Left lung (tissue), 10 donors: Measurements from ENCODE around the gene MET. TPM values are rescaled to one million over a fixed set of nuclear protein-coding genes. Genes with fewer than 3 reads are reported as not detected.

Source experiments
- ATAC-seq: fragments of 200-7000 bp; cut with Tn5 transposase; one replicate; pipeline ENCODE4 v1.9.1; 2020; ENCODE audit warnings: moderate library complexity
- DNase-seq, 4 donors: peaks; one replicate each; pipeline ENCODE4 v3.0.0-alpha.2; 2013 to 2020
- H3K27ac ChIP-seq, 2 donors: fragments of 200-600 bp; sonication (generic) in 1 of 2; one replicate each; pipeline versions ENCODE4 v1.5.0 to v1.8.0; 2020 to 2021
- H3K27me3 ChIP-seq, 2 donors: fragments of 200-600 bp; sonication (generic) in 1 of 2; one replicate each; pipeline versions ENCODE4 v1.5.0 to v1.8.0; 2020 to 2021
- H3K36me3 ChIP-seq, 2 donors: fragments of 200-600 bp; sonication (generic) in 1 of 2; one replicate each; pipeline versions ENCODE4 v1.5.0 to v1.8.0; 2020 to 2021
- H3K4me1 ChIP-seq, 2 donors: fragments of 200-600 bp; one replicate each; pipeline ENCODE4 v1.8.0; 2021
- H3K4me3 ChIP-seq, 2 donors: fragments of 200-600 bp; sonication (generic) in 1 of 2; one replicate each; pipeline versions ENCODE4 v1.5.0 to v1.8.0; 2020 to 2021; ENCODE audit warnings: mild to moderate bottlenecking in 1 of 2
- H3K9me3 ChIP-seq, 2 donors: fragments of 200-600 bp; sonication (generic) in 1 of 2; one replicate each; pipeline versions ENCODE4 v1.5.0 to v1.8.0; 2020 to 2021
- intact Hi-C, 2 donors: fragments of 100-400 bp; cut with DNase I; formaldehyde crosslinking; loops; one replicate each; pipeline versions ENCODE4 v1.11.2 to v1.14.2; 2022
- polyA plus RNA-seq, 6 donors: library from polyadenylated mRNA; unstranded; fragments of 120-200 nt; gene quantifications; one replicate each; pipeline ENCODE4 v1.2.1, GENCODE V29; 2013; ENCODE audit not compliant: insufficient read length in 6 of 6
- total RNA-seq, 2 donors: library from RNA; stranded (reverse); fragmentation: NEBNext Ultra II Directional; extraction: Animal tissue kit (Norgen Biotek cat#: 25700); gene quantifications; one replicate each; pipeline ENCODE4 v1.2.1, GENCODE V29; 2021
- TF ChIP-seq, protein P1 (sequence below), 2 donors: fragments of 200-600 bp; sonication (generic) in 1 of 2; IDR thresholded peaks; one replicate each; pipeline versions ENCODE4 v1.5.0 to v1.8.0; 2021; ENCODE audit warnings: antibody characterized with exemption in 2 of 2
- donor health status: DM: no; HTN: yes; CAD: no.
- donor health status: DM: no; HTN: no; CAD: no.

Gene MET
- total and polyA plus RNA-seq, 8 donors: 24.7 to 89.3 (median 32.1) TPM

DNA sequence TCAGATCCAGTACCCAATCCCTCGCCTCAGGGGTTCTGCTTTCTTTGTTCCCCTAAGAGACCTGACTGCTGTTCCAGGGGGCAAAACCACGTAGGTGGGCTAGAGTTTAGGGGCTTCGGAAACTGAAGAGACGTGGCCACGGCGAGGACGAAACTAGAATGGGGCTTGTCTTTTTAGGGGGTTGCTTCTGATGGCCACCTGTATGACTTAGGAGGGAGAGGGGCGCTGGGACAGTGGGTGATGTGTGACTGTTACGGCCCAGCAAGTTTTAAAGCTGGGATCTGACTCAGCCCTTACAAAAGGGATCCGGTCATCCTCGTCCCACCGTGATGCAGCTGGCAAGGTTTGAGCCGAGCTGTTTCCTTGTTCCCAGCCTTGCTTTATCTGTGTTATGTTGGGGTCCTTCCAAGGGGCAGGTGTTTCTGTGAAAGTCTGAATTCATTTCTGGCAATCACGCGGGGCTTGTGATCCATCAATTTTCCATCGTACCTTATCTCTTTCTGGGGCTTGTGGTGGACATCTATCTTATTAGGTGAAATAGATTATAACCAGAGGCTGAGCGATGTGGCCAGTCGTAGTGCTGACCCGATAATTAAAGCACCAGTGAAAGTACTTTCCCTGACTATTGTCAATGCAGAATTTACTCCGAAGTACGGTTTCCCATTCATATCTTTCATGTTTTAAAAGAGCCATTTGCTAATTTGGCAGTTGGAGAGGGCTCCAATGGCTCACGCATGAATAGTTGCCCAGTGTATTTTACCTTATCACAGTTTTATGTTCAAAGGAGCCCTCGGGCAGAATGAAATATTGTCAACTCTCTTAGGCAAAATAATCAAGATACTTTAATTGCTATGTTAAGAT, 830 bp downstream of the MET start:
- Histone ChIP-seq H3K4me3 (peak overlapping the region; percentile 42 to 49), H3K36me3 (no peaks in the 10 kb centered on the region), H3K27ac (peak overlapping the region; percentile 67 to 77), H3K27me3 (peaks cover 0 to 47% of the 10 kb centered on the region in 2 donors), H3K4me1 (peaks cover 0 to 9% of the 10 kb centered on the region in 2 donors), H3K9me3 (no peaks in the 10 kb centered on the region)
- TF ChIP-seq, protein P1, sequence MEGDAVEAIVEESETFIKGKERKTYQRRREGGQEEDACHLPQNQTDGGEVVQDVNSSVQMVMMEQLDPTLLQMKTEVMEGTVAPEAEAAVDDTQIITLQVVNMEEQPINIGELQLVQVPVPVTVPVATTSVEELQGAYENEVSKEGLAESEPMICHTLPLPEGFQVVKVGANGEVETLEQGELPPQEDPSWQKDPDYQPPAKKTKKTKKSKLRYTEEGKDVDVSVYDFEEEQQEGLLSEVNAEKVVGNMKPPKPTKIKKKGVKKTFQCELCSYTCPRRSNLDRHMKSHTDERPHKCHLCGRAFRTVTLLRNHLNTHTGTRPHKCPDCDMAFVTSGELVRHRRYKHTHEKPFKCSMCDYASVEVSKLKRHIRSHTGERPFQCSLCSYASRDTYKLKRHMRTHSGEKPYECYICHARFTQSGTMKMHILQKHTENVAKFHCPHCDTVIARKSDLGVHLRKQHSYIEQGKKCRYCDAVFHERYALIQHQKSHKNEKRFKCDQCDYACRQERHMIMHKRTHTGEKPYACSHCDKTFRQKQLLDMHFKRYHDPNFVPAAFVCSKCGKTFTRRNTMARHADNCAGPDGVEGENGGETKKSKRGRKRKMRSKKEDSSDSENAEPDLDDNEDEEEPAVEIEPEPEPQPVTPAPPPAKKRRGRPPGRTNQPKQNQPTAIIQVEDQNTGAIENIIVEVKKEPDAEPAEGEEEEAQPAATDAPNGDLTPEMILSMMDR (IDR thresholded peaks at IDR 0.05): no peak
- no peak for DNase-seq
- intact Hi-C loops: loop anchor here in 1 of 2 donors (10.0 kb wide), 1 partner anchor 112 kb away; no protein-coding TSS in a partner anchor
- ATAC-seq: peak; percentile 9

DNA sequence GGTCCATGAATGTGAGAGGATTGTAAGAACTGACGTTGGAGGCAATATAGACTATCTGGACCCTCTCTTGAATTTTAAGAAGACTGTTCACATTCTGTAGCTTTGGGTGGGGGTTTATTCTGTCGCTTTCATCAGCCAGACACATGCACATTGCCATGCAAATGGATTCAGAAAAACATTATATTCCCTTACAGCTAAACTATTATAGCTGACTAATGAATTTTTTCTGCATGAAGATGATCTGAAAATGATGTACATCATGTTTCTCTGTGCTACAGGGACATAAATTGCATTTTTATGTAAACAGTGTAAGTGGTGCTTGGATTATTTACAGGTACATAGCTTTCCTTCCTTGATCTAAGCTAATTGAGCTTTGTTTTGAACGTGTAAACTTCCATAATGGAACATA, 1.5 kb downstream of the MET start:
- no peaks in the 10 kb centered on the region for H3K36me3 ChIP-seq
- peaks cover 0 to 47% of the 10 kb centered on the region in 2 donors for H3K27me3 ChIP-seq
- no peak for ATAC-seq
- DNase-seq: no peak
- H3K4me1 ChIP-seq: peaks cover 0 to 9% of the 10 kb centered on the region in 2 donors
- peak overlapping the region; percentile 5 to 77 for H3K27ac ChIP-seq
- TF ChIP-seq, protein P1 (IDR thresholded peaks at IDR 0.05): no peak
- H3K4me3 ChIP-seq: peak overlapping the region; percentile 42 to 49
- no peaks in the 10 kb centered on the region for H3K9me3 ChIP-seq
- intact Hi-C loops: loop anchor here in 1 of 2 donors (10.0 kb wide), 1 partner anchor 111 kb away; no protein-coding TSS in a partner anchor

DNA sequence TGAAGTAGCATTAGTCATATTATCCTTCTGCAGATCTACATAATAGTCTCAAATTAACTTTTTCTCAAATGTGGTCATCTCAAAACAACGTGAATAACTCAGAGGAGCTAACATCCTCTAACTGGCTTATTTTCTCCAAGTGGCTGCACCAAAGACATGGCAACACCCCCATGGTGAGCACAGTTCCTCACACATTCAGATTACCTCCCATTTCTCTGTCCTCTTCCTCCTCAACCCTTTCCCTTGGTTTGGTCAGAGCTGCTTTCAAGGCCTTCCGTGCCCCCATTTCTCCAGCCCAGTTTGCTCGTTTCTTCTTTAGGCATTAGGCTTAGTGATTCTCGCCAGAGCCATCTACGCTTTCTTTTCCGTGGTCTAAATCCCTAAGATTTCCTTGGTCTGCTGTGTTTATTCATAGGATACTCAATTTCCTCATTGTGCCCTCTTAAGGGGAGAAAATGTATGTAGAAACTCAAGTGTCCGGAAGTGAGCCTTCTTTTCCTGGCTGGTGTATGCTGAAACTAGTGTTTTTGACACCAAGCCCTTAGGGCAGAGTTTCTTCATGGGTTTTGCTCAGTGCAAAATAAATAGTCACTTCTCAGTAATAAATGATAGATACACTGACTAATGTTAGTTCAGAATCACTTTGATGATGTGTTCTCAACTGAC, 2.6 kb downstream of the MET start:
- TF ChIP-seq, protein P1 (IDR thresholded peaks at IDR 0.05): no peak
- Histone ChIP-seq H3K36me3 (no peaks in the 10 kb centered on the region), H3K27ac (no peak overlapping the region), H3K4me3 (peak overlapping the region in 1 of 2 donors; percentile 49), H3K4me1 (peaks cover 0 to 9% of the 10 kb centered on the region in 2 donors), H3K27me3 (peaks cover 0 to 47% of the 10 kb centered on the region in 2 donors), H3K9me3 (no peaks in the 10 kb centered on the region)
- intact Hi-C loops: loop anchor here in 1 of 2 donors (10.0 kb wide), 1 partner anchor 110 kb away; no protein-coding TSS in a partner anchor
- ATAC-seq (no peak), DNase-seq (no peak)

DNA sequence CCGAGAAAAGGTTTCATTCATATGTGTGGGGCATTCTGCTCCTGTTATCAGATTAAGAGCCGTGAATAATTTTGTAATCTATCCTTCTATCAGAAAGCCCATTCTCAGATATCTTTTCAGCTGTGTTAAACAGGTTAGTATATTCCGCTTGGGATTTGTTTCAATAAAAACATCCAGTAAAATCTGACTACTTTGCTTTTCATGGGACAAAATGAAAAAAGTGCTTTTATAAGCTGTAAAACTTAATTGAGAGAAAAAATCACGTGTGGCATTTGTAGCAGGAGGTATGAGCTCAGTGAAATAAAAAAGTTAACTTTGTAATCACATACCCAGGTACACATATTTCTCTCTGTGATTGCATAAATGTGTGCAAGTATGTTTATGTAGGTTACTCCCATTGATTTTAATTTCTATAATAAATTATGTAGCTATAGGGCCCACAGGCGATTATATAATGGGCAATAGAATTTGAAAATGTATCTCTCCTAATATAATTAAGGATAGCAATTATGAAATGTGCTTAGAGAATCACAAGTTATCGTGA, 3.9 kb downstream of the MET start:
- H3K4me1 ChIP-seq: peaks cover 0 to 9% of the 10 kb centered on the region in 2 donors
- H3K27ac ChIP-seq: no peak overlapping the region
- DNase-seq (no peak), ATAC-seq (no peak)
- no peaks in the 10 kb centered on the region for H3K9me3 ChIP-seq
- no peak overlapping the region for H3K4me3 ChIP-seq
- H3K36me3 ChIP-seq: no peaks in the 10 kb centered on the region
- intact Hi-C loops: loop anchor here in 1 of 2 donors (10.0 kb wide), 1 partner anchor 109 kb away; no protein-coding TSS in a partner anchor
- TF ChIP-seq, protein P1 (IDR thresholded peaks at IDR 0.05): no peak
- H3K27me3 ChIP-seq: peaks cover 0 to 43% of the 10 kb centered on the region in 2 donors
